ENCODE data around the gene CYREN. TPM values are rescaled to one million over a fixed set of nuclear protein-coding genes. Genes with fewer than 3 reads are reported as not detected.
"Not testable (repeated sequence)": the region's sequence is repeated elsewhere in the genome, so short reads cannot be mapped to it uniquely, and the experiment has no call there.

Gene CYREN
- total RNA-seq, 1 experiment from 2014 or later: 39.6 TPM

GRCh38 chr7:135215180-135215579 lies 44.7 kb upstream of the CYREN start:
- H3K36me3 ChIP-seq (ENCODE audit: insufficient read depth, low read length, poor library complexity, severe bottlenecking): no peaks in the 10 kb centered on the region
- intact Hi-C loops (cut with micrococcal nuclease; ENCODE audit: unreplicated experiment): no loop called here
- TF ChIP-seq CTCF (conservative IDR thresholded peaks at IDR 0.05; ENCODE audit: low read depth, low read length): no peak
- no peak for TF ChIP-seq EZH2 (IDR thresholded peaks at IDR 0.05; ENCODE audit: borderline replicate concordance, low read depth, low read length, poor library complexity, severe bottlenecking)
- no peaks in the 10 kb centered on the region for H3K27me3 ChIP-seq (replicated peaks; ENCODE audit: insufficient read depth, low read depth, low read length, poor library complexity)
- DNase-seq (ENCODE audit: low spot score): no peak
- BruUV-seq (replicated peaks): no TSS peak
- ChIA-PET POLR2A (ENCODE audit: low non-redundant PET) (no interaction called here), CTCF (no interaction called here)
- no peak overlapping the region for H3K27ac ChIP-seq (ENCODE audit: low read depth, low read length, poor library complexity, severe bottlenecking)
- no peaks in the 10 kb centered on the region for H3K9me3 ChIP-seq (ENCODE audit: low read depth, low read length, poor library complexity, severe bottlenecking)
- no peaks in the 10 kb centered on the region for H3K4me1 ChIP-seq (ENCODE audit: insufficient read depth, low read length, poor library complexity, severe bottlenecking)
- no peak overlapping the region for H3K4me3 ChIP-seq (ENCODE audit: low read depth, low read length, poor library complexity, severe bottlenecking)

GRCh38 chr7:135213831-135214230 lies 43.3 kb upstream of the CYREN start:
- BruUV-seq (replicated peaks): no TSS peak

GRCh38 chr7:135211946-135212685 lies 41.6 kb upstream of the CYREN start:
- H3K4me1 ChIP-seq (ENCODE audit: insufficient read depth, low read length, poor library complexity, severe bottlenecking); BruUV-seq (replicated peaks); H3K36me3 ChIP-seq (ENCODE audit: insufficient read depth, low read length, poor library complexity, severe bottlenecking); H3K27me3 ChIP-seq (replicated peaks; ENCODE audit: insufficient read depth, low read depth, low read length, poor library complexity); DNase-seq (ENCODE audit: low spot score); H3K9me3 ChIP-seq (ENCODE audit: low read depth, low read length, poor library complexity, severe bottlenecking); POLR2A ChIA-PET (ENCODE audit: low non-redundant PET): not testable (repeated sequence)
- intact Hi-C loops (cut with micrococcal nuclease; ENCODE audit: unreplicated experiment): loop anchor here (5.0 kb wide), 1 partner anchor 40 kb away; the partner anchor contains the start of gene CYREN
- H3K4me3 ChIP-seq (ENCODE audit: low read depth, low read length, poor library complexity, severe bottlenecking): peak overlapping the region; percentile 96
- peak overlapping the region; percentile 65 for H3K27ac ChIP-seq (ENCODE audit: low read depth, low read length, poor library complexity, severe bottlenecking)
- CTCF ChIA-PET: interaction anchor here (0.7 kb wide), 1 partner anchor 61 kb away, joined by 8 read pairs; no protein-coding TSS in a partner anchor

More at GRCh38 chr7:135213831-135214230, 43.3 kb upstream of the CYREN start:
- Histone ChIP-seq H3K4me1 (ENCODE audit: insufficient read depth, low read length, poor library complexity, severe bottlenecking) (no peaks in the 10 kb centered on the region), H3K27me3 (replicated peaks; ENCODE audit: insufficient read depth, low read depth, low read length, poor library complexity) (no peaks in the 10 kb centered on the region), H3K9me3 (ENCODE audit: low read depth, low read length, poor library complexity, severe bottlenecking) (no peaks in the 10 kb centered on the region), H3K36me3 (ENCODE audit: insufficient read depth, low read length, poor library complexity, severe bottlenecking) (no peaks in the 10 kb centered on the region), H3K27ac (ENCODE audit: low read depth, low read length, poor library complexity, severe bottlenecking) (no peak overlapping the region), H3K4me3 (ENCODE audit: low read depth, low read length, poor library complexity, severe bottlenecking) (no peak overlapping the region)
- POLR2A ChIA-PET (ENCODE audit: low non-redundant PET): no interaction called here
- no peak for DNase-seq (ENCODE audit: low spot score)
- CTCF ChIA-PET: no interaction called here
- no peak for TF ChIP-seq EZH2 (IDR thresholded peaks at IDR 0.05; ENCODE audit: borderline replicate concordance, low read depth, low read length, poor library complexity, severe bottlenecking)
- intact Hi-C loops (cut with micrococcal nuclease; ENCODE audit: unreplicated experiment): loop anchor here (5.0 kb wide), 1 partner anchor 42 kb away; the partner anchor contains the start of gene CYREN

- Histone ChIP-seq H3K36me3 (ENCODE audit: insufficient read depth, low read length, poor library complexity, severe bottlenecking) (no peaks in the 10 kb centered on the region), H3K27ac (ENCODE audit: low read depth, low read length, poor library complexity, severe bottlenecking) (peak within 1 kb of the TSS; percentile 71), H3K4me1 (ENCODE audit: insufficient read depth, low read length, poor library complexity, severe bottlenecking) (no peaks in the 10 kb centered on the region), H3K4me3 (ENCODE audit: low read depth, low read length, poor library complexity, severe bottlenecking) (peak within 1 kb of the TSS; percentile 96), H3K27me3 (replicated peaks; ENCODE audit: insufficient read depth, low read depth, low read length, poor library complexity) (no peaks in the 10 kb centered on the region), H3K9me3 (ENCODE audit: low read depth, low read length, poor library complexity, severe bottlenecking) (no peaks in the 10 kb centered on the region)
- intact Hi-C loops (cut with micrococcal nuclease; ENCODE audit: unreplicated experiment): loop anchor here (5.0 kb wide), 1 partner anchor 39 kb away; the partner anchor contains the start of gene CYREN
- no TSS peak for BruUV-seq (replicated peaks)
- ChIA-PET CTCF (no interaction called here), POLR2A (ENCODE audit: low non-redundant PET) (no interaction called here)
- TF ChIP-seq CTCF (conservative IDR thresholded peaks at IDR 0.05; ENCODE audit: low read depth, low read length) (0 out of 2 replicates have a peak, but pooled peaks have one; percentile 10), EZH2 (IDR thresholded peaks at IDR 0.05; ENCODE audit: borderline replicate concordance, low read depth, low read length, poor library complexity, severe bottlenecking) (no peak)
- peak; percentile 95 for DNase-seq (ENCODE audit: low spot score)
Measured at GRCh38 chr7:135211179-135211945, 40.9 kb upstream of the CYREN start, which contains the start of gene WDR91. Gene WDR91, minus strand, starts transcription at chr7:135211526. Its CDS starts 24 bp downstream, at chr7:135211502.
